GM21360 (cell line): ENCODE measurements around the gene RAB8B.

ENCODE experiments used
- ATAC-seq: cut with Tn5 transposase; IDR thresholded peaks from one replicate; pipeline ENCODE4 v1.9.1; 2021; ENCODE audit warnings: mild to moderate bottlenecking, moderate library complexity; ENCODE audit not compliant: unreplicated experiment

The RAB8B gene

DNA sequence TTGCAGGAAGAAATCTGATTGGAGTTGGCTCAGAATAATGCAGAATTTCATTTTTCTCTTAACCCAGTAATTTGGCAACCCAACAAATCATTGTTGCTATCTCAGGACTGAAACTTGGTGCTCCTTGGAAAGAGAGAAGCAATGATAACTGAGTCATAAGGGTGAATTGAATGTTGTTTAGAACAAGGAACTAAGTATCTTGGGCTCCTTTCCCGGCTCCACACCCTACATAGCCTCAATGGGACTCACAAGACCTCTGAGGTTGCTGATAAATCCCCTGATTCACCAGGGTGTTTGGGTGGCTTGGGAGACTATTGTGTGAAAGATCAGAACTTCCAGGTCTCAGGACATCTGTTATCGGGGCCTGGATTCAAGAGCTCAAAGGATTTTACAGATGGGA, 7.8 kb upstream of the RAB8B start:
- ATAC-seq = no peak

DNA sequence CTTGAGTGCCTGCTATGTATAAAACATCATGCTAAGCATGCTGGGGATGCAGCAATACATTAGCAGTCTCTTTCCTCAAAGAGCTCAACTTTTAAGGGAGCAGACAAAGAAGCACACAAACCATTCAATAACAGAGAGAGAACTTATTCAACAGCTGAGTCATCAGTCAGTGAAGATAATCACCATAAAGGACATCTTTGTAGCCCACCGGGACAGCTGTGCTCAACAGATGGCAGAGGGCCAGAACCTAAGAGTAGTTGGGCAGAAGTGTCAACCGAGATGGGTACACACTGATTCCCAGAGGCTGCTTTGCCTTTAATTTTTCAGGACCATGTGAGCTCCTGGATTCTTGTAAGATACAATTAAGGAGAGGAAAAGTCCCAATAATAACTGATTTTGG, 4.2 kb upstream of the RAB8B start:
- no peak for ATAC-seq

DNA sequence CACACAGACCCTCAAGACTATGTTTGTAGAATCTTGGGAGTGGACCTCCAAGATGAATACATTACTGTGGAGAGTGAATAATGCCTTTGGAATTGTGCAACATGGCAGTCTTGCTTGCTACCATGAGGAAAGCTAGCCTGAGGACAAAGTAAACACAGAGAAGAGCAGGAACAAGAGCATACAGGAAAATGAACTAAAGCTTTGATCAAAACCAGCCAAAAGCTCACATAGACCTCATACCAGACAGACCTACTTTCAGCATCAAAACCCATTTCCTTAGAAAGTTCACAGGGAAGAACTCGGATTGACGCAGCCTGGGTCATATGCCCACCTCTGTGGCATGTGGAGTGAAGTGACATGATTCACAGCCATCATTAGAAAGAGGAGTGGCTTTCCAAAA, 3.3 kb upstream of the RAB8B start:
- no peak for ATAC-seq

DNA sequence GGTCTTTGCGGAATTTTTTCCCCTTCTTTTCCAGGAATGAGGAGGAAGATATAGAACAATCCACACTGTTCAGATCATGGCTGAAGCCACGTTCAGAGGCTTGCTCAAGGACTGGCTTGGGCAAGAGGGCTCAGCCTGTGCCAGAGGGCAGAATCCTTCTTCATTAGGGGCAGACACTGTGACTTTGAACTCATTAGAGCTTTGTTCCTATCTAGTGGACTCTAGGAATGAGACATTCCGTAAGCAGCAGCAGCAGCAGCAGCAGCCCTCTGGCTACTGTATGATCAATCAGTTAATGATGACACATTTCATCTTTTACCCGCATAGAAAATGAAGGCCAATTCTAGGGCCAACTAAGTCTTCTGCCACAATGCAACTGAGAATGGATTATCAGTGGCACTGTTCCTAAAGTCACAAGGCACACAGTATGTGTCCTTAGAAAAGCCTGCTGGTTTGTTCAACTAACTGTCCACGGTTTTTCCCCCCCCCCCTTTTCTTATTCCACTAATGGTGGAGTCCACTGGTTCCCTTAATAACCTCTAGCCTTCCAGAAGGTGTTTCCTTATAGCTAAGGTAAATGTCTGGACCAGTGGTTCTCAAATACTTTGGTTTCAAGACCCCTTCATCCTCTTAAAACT, 1.7 kb upstream of the RAB8B start:
- ATAC-seq = no peak

DNA sequence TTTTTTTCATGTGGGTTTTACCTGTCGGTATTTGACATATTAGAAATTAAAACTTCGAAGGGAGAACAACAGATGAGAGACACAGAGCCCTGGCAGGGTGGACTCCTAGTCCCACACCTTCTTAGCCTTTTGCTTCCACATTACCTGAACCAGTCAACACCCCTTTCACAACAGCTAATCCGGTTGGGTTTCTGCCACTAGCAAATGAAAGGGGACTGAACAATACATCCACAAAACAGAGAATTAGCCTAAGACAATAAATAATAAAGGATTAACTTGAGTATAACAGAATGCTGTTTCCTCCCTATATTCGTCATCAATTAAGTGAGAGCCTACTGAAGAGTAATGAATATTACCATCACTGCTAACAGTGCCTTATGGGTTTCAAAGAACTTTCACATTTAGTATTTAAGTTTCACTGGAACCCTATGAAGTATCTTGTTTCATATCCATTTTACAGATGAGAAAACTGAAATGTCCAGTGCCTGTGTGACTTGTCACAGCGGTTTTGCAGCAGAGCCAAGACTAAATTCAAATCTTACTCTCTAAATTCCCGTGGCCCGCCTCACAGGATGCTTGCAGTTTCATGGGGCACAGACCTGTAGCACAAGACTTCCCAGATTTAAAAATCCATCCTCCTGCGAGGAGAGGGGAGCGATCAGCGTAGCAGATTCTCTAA, 1.0 kb upstream of the RAB8B start:
- ATAC-seq = no peak

DNA sequence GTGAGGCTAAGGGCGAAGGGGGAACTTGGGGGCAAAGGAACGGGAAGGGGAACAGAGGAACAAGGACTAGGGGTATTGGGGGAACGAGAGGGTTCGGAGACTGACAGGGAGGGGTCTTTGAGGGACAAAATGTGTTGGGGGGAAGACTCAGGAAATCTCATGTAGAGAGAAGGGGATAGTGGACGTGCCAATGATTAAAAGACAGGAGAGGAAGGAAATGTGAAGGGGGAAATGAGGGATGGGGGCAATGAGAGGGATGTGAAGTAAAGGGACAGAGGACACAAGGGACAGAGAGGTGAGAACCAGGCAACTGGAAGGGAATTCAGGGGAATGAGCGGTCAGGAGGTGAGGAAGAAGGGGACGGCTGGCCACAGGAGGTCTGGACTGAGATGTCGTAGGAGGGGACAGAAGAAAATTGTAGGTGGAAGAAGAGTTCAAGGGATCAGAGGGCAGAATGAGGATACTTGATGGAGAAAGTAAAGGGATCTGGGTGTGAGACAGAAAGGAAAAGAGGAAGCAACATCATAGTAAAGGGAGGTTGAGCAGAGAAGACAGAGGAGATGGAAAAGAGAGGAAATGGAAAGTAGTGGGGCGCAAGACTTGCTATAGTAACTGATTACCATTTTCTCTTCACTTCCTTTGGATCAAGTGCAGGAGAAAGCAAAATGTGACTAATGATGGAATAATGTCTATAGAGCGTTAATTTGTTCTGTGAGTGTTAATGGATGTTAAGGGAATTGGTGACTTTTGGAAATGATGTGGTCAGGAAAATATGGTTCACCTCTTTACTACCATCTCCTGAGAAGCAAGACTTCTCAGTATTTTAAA, 749 bp downstream of the RAB8B start:
- ATAC-seq = no peak

DNA sequence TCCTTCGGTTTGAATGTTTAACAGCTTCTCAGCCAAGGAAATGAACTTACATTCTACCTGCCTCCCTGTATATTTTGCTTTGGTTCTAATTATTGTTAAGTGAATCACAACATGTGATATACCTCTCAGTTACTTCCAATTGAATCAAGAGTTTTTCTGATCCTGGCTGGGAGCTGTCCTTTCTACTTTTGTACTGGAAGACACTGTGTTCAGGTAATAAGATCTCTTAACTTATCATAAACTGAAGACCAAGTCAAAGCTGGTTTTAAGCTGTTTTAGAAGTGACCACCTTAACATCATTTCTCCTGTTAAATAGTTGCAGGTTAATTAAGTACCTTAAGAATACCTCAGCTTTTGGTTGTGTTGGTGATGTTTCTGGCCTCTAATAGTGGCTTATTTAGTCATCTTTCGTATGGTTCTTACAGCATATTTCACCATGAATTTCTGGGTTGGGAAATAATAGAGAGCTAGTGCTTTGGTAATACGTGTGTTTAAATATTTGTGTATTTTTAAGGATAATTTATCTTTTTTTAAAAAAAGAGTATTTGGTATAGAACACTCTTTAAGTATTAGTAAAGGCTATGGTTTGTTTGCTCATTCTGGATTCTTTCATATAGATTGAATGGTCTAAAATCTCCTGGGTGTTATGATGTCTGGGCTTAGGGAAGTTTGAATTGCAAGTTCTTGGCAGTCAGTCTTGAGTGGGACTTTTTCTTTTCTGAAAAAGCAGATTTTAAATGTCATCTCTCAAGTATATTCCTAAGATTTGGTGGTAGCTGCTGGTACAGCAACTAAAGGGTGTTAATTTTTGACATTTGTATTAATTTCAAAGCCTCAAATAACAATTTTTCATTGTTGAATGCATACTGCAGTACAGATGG, 1.6 kb downstream of the RAB8B start:
- no peak for ATAC-seq

DNA sequence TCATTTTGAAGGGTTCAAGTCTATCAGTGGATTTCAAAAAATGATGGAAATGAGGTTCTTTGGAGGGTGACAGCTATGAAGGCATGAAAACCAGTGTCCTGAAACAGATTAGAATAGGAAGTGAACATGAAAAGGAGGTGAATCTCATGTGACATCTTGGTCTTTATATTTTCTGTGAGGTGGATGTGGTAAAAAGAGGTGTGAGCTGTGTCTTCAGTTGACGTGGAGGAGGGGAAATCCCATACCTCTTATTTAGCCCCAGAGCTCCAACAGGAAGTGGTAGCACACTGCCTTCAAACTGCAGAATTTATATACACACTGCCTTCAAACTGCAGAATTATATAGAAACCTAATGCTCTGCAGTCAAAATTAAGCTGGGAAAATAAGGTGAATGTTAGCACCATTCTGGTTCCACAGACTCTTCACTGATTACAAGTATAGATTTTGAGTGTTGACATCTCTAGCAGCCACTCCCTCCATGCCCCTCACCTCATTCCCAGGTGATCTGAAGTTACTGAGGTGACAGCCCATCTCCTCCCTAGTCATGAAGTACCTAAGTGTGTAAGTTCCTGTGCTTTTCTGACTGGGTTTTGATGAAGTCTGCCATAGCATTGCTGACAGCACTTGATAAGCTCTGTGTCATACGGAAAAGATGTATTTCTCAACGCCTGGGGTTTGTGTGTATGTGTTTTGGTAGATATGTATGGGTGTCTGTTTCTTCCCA, 2.7 kb downstream of the RAB8B start:
- ATAC-seq = no peak

DNA sequence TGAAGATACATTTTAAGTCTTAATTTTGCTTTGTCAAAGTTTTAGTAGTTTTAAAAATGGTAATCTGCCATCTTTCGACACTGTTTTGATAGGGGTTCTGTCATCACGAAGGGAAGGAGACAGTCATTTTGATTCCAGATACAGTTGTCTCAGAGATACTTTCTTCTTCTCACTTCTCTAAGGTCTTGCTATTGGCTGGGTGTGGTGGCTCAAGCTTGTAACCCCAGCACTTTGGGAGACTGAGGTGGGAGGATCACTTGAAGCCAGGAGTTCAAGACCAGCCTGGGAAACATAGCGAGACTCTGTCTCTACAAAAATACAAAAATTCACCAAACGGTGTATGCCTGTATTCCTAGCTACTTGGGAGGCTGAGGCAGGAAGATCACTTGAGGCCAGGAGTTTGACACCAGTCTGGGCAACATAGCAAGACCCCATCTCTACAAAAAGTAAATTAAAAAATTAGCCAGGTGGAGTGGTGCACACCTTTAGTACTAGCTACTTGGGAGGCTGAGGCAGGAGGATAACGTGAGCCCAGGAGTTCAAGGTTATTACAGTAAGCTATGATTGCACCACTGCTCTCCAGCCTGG, 3.3 kb downstream of the RAB8B start:
- no peak for ATAC-seq

DNA sequence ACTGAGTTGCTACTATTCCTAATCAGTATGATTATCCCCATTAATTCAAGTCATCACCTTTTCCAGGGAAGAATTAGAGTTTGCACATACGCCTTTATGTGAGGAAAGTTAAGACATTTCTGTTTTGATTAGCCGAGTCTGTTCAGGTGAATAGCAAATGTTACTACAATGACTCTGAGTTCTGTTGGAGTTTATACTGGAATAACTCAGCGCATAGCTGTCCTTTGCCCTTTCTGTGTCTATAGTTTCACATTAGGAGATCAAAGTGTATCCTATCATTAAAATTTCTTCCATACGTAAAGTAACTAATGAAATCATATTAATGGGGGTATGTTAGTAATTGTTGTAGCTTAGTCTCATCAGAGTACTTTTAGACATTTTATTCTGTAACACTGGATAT, 4.9 kb downstream of the RAB8B start:
- ATAC-seq = no peak

DNA sequence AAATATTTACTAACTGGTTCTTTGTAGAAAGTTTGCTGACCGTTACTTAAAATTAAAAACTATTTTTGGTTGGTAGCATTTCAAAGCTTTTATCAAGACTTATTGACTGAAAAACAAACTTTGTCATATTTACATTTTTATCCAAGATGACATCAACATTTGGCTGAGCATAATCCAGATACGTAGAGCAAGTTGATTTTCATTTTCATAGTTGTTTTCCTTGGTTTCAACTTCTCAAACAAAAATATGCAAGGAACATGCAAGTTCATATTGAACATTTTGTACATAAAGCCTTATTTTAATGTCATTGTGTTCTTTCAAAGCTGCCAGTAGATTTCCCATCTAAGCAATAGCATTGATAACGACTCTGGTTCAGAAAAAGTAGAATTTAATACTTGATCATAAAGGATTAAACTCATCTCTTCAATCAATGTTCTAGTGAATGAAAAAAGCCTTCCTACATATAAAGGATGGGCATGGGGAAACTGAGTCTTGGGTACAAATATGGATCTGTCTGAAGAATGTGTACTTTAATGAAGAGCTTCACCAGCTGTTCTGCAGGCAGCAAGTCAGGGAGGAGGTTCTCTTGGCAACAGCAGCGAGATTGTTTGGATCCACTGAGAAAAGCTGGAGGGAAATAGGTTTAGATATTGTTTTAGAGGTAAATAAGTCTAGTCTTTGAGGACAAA, 5.6 kb downstream of the RAB8B start:
- ATAC-seq = no peak

DNA sequence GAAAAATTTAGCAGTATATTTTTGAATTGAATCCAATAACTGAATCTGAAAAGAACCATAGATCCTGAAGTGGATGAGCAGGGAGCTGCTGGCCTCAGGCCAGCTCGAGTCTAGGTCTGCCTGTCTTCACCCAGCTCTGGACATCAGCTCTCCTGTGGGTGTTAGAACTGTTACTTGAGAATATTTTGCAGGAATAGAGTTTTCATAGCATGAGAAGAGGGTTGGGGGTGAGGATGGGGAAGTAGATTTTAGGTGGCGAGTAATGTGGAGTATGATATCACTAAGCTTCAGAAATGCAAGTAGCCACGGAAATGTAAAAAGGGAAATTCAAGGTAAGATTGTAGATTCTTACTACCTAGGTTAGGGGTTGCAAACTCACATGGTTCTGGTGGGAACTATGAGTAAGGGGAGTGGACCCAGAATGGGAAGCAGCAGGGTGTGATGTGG, 6.2 kb downstream of the RAB8B start:
- ATAC-seq = no peak

DNA sequence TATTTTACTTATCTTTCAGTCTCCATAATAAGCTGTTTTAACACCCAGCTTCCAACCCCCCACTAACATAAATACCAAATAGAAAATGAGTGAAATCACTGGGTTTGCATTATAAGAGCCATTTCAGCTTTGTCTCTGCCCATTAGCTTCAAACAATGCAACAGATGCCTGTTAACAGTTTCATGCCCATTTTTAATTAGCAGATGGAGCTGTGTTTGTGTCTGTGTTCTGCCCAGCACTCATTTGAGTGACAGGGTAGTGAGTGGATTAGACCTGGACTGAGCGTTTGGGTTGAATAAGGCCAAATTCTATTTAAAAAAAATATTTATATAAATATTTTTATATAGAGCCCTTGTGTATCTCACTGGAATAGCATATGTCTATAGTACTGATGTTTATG, 7.4 kb downstream of the RAB8B start:
- ATAC-seq = no peak

DNA sequence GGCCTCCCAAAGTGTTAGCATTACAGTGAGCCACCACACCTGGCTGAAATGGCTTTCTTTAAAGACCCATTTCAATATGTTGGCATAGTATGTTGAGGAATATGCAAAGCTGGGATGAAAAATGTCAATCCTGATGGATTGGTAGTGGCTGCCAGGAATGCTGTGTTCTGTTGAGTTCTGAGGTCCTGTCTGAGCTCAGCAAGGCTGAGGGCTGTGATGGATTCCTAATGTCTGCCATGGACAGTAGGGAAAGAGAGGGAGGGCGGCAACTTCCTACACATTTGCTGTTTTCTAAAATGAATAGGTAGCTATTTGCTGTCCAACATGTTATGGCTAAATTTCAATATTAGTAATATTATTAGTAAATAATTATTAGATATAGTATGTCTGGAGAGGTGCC, 8.2 kb downstream of the RAB8B start:
- ATAC-seq = no peak

DNA sequence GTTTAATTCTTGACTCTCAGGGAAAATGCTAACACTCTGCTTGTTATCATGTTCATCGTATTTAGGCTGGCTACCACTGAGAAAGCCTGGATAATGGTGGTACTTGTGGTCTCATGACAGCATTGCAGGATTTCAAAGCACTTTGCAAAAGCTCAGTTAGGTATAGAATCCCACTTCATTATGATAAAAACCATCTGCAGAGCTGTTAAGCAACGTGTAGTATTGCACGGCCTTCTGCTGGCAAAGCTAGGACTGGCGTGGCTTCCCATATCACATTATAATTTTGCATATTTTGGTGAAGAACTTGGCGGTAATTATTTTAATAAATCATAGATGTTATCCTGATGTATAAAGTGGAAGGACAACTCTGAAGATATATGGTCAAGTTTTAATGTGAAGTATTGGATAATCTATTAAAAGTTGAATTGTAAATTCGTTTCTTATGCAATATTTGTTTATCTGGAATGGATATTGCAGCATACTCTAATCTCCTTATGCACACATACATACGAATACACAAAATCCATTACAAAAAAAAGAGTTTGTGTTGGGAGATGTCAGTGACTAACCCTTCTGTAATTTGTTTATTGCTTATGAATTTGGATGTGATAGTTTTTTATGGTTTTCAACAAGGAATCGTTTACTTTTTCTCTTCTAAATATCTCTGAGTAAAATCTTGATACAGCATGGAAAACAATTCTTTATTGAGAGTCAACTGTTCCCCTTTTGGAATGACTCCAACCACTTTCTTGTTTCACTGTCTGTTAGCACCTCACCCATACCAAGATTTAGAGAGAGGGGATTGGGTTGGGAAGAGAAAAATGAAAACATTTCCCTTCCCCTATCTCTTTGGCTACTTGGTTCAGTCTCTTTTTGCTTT, 9.2 kb downstream of the RAB8B start:
- no peak for ATAC-seq

DNA sequence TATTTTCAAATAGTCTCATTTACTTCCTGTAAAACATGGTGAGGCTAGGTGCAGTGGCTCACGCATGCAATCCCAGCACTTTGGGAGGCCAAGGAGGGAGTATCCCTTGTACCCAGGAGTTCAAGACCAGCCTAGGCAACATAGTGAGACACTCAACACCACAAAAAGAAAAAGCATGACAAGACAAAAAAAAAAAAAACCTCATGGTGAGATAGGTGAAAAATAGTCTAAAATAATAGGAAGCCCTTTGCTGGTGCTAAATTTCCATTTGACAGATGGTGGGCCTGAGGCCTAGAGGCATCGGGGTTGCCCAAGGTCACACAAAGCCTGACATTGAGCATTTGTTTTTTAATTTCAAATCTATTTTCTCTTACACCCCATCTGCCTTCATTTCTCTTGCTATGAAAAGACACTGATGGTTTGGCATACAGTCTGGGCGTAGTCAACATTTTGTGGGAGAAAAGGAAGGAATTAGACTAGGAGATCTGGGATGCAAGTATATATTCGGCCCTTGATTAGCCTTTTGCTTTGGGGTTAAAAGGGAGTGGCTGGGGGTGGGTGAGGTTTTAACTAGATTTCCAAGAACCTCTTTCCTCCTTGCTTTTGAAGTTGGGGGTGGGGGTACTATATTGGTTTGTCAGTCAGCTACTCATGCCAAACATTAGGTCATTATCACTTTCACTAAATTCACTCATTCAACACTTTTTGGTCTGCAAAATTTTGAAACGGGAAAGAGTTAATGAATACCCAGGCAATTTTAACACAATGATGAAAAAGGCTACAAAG, 11.3 kb downstream of the RAB8B start:
- no peak for ATAC-seq

DNA sequence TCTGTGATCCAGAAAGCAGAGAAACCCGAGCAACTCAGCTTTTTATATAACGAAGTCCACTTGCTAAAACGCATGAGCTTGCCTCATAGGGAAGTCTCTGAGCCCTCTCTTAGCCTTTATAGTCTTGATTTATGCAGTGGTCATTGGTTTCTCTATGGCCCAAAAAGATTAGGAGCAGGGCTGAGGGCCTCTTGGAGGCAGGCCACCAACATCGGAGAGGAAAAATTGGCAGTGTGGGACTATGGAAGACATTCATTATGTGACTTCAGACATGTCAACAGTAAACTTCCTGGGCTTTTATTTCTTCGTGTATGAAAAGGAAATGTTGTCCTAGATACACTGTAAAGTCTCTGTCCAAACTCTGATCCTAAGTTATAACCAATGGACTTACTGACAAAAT, 13.5 kb downstream of the RAB8B start:
- no peak for ATAC-seq
